GM12864 (cell line): Measurements from ENCODE around the gene MRPL16.

Experiments
- DNase-seq: peaks from one replicate; pipeline ENCODE4 v3.0.0-alpha.2; 2011; ENCODE audit warnings: low read depth
- H3K4me3 ChIP-seq: 2 replicates; pipeline ENCODE4 v1.5.1; 2011; ENCODE audit warnings: mild to moderate bottlenecking, low read depth, low read length, control low read depth
- TF ChIP-seq, protein P1 (sequence below): IDR thresholded peaks from 2 replicates; pipeline ENCODE4 v1.5.1; 2011; ENCODE audit warnings: low read depth, mild to moderate bottlenecking, moderate library complexity, low read length, control low read depth, inconsistent platforms; ENCODE audit errors: missing control alignments

The MRPL16 gene

DNA sequence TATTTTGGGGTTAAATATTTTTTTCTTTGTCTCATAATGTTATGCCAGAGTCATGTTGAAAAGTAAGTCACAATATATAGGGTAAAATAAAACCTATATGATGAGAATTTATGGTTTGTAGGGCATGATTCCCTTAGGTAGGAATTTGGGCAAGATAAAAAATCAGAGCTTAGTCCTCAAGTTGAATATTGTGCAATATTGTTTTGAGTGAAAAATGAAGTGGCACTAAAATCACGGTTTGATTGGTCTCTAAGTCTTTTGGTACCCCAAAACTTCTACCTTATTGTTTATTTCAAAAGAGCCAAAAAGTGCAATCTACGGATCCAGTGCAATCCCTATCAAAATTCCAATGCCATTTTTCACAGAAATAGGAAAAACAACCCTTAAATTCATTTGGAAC is 1.6 kb upstream of the MRPL16 start:
- H3K4me3 ChIP-seq, result no peak overlapping the region
- TF ChIP-seq, protein P1, sequence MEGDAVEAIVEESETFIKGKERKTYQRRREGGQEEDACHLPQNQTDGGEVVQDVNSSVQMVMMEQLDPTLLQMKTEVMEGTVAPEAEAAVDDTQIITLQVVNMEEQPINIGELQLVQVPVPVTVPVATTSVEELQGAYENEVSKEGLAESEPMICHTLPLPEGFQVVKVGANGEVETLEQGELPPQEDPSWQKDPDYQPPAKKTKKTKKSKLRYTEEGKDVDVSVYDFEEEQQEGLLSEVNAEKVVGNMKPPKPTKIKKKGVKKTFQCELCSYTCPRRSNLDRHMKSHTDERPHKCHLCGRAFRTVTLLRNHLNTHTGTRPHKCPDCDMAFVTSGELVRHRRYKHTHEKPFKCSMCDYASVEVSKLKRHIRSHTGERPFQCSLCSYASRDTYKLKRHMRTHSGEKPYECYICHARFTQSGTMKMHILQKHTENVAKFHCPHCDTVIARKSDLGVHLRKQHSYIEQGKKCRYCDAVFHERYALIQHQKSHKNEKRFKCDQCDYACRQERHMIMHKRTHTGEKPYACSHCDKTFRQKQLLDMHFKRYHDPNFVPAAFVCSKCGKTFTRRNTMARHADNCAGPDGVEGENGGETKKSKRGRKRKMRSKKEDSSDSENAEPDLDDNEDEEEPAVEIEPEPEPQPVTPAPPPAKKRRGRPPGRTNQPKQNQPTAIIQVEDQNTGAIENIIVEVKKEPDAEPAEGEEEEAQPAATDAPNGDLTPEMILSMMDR, result no peak
- no peak for DNase-seq

DNA sequence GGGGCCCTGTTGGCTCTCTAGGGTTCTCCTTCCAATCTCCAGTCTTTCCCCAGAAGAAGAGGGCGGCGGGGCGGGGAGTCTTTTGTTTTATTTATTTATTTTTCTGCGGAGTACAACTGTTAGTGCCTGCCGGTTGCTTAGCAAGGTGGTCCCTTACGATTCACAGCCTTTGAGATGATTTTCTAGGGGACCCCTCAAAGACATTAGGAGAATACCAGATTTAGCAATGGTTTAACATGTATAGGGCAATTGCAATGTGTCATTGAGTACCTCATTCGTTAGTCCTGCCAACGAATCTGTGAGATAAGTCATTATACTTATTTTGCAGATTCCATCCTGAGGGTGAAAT is 307 bp upstream of the MRPL16 start:
- TF ChIP-seq, protein P1, result no peak
- peak overlapping the region; percentile 81; the same call in 1 of the 2 replicates for H3K4me3 ChIP-seq
- DNase-seq, result no peak

DNA sequence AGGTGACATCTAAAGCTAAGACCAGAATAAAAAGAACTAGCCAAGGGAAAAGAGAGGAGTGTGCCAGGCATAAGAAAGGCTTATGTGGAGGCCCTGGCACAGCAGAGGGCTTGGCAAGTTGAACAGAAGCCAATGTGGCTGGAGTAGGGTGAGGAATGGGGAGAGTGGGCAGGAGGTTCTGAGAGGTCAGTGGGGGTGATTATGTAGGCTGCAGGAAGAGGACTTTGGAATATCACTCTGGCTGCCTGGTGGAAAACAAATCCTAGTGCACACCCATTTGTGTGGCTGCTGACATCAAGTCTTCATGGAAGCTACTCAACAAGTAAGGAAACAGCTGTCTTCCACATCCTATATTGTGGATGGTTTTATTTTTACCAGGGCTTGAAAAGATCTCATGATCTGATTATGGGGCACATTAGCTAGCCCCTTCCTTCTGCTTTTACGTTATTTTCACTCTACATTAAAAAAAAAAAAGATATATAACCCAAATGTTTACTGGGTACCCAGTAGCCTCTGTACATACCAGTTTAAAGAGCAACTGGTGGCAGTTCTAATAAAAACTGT is 3.4 kb downstream of the MRPL16 start:
- no peak for DNase-seq
- TF ChIP-seq, protein P1, result no peak
- H3K4me3 ChIP-seq, result no peak overlapping the region

DNA sequence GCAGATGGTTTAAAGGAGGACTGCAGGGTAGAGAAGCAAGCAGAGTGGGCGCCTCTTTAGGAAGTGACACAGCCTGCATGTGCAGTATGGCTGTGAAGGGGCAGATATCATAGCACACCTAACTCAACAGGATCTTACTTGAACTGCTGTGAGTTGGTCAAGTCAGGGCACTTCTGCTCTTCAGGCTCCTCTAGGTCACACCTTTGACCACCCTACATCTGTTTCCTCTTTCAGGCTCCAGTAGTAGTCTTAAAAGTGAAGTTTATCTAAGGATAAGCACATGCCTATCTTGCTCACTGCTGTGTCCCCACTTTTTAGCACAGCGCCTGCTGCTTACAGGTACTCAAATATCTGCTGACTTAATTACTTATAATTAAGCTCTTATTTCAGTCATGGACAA is 6.5 kb downstream of the MRPL16 start:
- DNase-seq, result no peak
- TF ChIP-seq, protein P1, result no peak
- H3K4me3 ChIP-seq, result no peak overlapping the region

DNA sequence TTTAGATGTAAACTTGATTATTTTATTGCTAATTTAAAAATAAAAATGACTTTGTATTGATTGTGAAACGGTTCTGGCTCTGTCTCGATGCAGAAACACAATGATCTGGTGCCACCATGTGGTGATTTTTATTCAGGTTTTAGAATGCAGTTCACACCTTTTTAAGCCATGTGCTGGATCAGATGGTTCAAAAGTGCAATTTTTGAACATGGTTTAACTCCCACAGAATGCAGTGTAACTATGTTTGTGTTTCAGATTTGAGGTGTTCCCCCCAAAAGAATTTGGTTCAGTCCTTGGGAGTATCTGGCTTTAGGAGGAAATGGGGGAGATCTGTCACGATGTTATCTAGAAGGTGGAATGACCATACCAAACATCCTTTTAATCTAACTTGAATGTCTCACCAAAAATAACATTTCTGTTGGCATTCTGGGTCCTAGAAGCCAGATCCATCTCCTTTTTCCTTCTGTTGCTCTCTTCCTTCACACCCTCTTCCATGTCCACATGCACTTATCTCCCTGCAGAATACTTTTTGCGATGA is 7.9 kb downstream of the MRPL16 start:
- H3K4me3 ChIP-seq, result no peak overlapping the region
- DNase-seq, result peak; percentile 3
- TF ChIP-seq, protein P1, result peak; percentile 46

DNA sequence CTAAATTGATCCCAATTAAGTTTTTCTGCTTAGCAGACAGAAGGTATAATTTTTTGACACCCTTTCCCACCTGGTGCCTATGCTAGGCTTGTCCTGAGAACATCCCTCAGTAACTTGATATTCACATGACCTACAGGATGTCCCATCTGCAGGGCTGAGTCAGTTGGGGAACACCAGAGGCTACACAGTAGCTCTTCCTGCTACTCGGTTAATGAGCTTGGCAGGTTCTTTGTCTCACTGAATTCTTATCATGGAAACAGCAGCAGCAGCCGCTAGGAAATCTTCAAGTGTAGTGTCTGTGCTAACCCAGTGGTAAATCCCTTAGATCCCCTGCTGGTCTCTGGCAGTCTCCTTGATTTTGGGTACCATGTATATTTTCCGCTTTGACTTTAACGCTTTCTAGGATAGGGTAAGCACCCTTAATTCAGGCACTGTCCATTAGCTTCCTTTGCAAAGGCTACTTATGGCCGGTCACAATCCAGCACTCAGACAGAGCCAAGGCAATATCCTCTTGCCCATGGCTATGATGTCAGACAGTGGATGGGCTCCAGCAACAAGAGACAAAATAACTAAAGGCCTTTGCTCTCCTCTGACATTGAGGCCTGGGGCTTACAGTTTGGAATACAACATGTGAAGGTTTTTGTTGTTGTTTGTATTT is 8.5 kb downstream of the MRPL16 start:
- no peak overlapping the region for H3K4me3 ChIP-seq
- DNase-seq, result no peak
- TF ChIP-seq, protein P1, result no peak
